ENCODE results near the gene LAMA4. TPM values are rescaled to one million over a fixed set of nuclear protein-coding genes. Genes with fewer than 3 reads are reported as not detected.
"Not testable (repeated sequence)": the region's sequence is repeated elsewhere in the genome, so short reads cannot be mapped to it uniquely, and the experiment has no call there.

Gene LAMA4
- total RNA-seq, 2 donors from 2014 or later: 12.4 to 31.8 TPM

- DNase-seq: no peak
Observed at GRCh38 chr6:112141707-112142106, 112.7 kb downstream of the LAMA4 start.

GRCh38 chr6:112139052-112139451, 115.3 kb downstream of the LAMA4 start:
- ATAC-seq (no peak), DNase-seq (no peak)
- intact Hi-C loops (cut with DNase I, micrococcal nuclease): no loop called here

More at GRCh38 chr6:112141707-112142106, 112.7 kb downstream of the LAMA4 start:
- intact Hi-C loops (cut with DNase I, micrococcal nuclease): no loop called here
- no peak for ATAC-seq

DNA sequence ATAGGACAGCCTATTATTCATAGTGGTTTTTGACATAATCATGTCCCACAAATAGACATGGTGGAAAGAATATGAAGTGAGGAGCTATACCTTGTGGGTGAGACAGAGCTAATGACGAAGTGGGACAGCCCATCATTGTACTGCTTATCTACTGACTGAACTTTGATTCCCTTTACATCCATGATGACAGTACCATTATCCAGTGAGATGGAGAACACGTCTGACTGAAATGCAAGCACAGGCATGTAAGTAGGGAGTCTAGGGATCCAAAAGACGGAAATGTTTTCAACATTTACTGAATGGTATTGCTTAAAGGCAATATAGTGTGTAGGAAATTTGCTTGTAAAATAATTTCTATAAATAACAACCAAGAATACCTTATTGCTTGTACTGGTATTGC, 123.5 kb downstream of the LAMA4 start:
- no peak for ATAC-seq

DNA sequence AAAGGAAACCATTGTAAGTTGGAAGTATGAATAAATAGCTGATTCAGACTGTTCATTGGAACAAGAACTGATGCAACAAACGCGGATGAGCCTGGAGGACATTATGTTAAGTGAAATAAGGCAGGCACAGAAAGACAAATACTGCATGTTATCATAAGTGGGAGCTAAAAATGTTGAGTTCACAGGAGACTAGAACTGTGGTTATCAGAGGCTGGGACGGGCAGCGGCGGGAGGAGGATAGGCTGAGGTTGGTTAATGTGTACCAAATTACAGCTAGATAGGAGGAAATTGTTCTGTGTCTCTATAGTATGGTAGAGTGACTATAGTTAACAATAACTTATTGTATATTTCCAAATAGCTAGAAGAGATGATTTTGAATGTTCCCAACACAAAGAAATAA, 126.2 kb downstream of the LAMA4 start:
- ATAC-seq (peak; percentile 76), DNase-seq (no peak)
- intact Hi-C loops (cut with DNase I, micrococcal nuclease): no loop called here

More for the DNA sequence above, 123.5 kb downstream of the LAMA4 start:
- intact Hi-C loops (cut with DNase I, micrococcal nuclease): no loop called here
- no peak for DNase-seq

DNA sequence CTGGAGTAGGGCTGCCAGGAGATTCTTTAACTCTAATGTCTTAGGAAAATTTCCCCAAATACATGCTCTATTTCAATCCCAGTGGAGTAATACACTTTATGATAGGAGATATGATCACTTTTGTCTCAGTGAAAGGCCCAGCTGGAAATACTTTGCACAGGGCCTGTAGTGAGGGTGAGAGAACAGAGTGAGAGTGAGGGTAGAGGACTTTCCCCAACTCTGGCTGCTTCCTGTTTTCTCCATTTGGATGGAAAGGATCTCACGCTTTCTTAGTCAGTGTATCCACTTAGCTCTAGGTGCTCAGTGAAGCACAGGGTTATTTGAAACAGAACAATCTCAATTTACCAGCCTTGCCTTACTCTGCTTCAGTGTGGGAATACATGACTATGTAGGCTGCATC, 130.4 kb downstream of the LAMA4 start:
- DNase-seq (no peak), ATAC-seq (no peak)
- intact Hi-C loops (cut with DNase I, micrococcal nuclease): no loop called here

GRCh38 chr6:112122756-112123155, 131.6 kb downstream of the LAMA4 start:
- ATAC-seq: no peak
- no peak for DNase-seq
- intact Hi-C loops (cut with DNase I, micrococcal nuclease): no loop called here

GRCh38 chr6:112118034-112118433, 136.3 kb downstream of the LAMA4 start:
- DNase-seq (no peak), ATAC-seq (no peak)
- intact Hi-C loops (cut with DNase I, micrococcal nuclease): no loop called here

DNA sequence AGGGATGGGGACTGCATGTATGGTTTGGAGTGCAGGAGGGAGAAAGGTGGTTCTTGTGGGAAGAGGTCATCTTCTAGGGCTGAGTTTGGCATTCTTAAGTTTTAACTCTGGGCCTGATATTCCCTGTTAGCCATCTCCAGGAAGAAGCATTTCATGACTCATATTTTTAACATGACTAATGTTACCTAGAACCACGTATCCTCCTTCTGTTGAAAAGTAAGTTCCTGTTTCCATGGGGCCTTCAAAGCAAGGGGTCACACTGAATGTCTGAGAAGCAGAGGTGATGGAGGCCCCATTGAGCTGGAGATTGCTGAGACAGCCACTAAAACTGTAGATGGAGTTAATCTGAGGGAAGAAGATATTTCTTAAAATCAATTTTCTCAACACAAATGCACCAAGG, 136.8 kb downstream of the LAMA4 start:
- DNase-seq (no peak), ATAC-seq (no peak)
- intact Hi-C loops (cut with DNase I, micrococcal nuclease): no loop called here

- no peak for DNase-seq
- intact Hi-C loops (cut with DNase I, micrococcal nuclease): no loop called here
- ATAC-seq: no peak
Observed at GRCh38 chr6:112116221-112116620, 138.1 kb downstream of the LAMA4 start.

DNA sequence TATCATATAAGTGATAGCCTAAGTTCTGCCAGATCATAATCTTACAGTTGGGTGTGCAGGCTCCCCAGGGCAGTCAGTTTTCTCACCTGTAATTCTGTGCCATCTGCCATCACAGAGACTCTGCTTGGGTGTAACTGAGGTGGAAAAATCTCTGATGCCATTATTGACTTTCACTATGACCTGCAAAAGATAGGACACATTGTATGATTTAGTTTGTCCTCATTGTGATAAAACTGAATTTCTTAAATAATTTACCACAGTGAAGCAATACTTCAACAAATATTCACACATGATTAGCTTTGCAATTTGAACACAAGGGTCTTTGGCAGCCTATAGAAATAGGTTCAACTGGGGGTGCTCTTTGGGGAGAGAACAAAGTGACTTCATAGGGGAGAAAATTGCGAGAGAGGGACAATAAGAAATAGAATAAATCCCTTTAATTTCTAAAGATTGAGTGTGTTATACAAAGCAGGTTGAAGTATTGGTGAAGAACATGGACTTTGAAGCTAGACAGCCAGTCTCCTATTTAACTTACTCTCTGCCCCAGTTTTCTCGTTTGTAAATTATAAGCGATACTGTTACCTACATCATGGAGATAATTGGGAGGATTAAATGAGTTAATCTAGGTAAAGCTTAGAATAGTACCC, 139.7 kb downstream of the LAMA4 start:
- intact Hi-C loops (cut with DNase I, micrococcal nuclease): no loop called here
- DNase-seq (no peak), ATAC-seq (no peak)

- no peak for ATAC-seq
- intact Hi-C loops (cut with DNase I, micrococcal nuclease): no loop called here
- no peak for DNase-seq
Observed at GRCh38 chr6:112113918-112114317, 140.4 kb downstream of the LAMA4 start.

GRCh38 chr6:112113431-112113830, 140.9 kb downstream of the LAMA4 start:
- no peak for DNase-seq
- no peak for ATAC-seq
- intact Hi-C loops (cut with DNase I, micrococcal nuclease): no loop called here

- ATAC-seq (no peak), DNase-seq (no peak)
- intact Hi-C loops (cut with DNase I, micrococcal nuclease): no loop called here
Observed at GRCh38 chr6:112109262-112109661, 145.1 kb downstream of the LAMA4 start.

GRCh38 chr6:112106562-112106961, 147.8 kb downstream of the LAMA4 start:
- DNase-seq (no peak), ATAC-seq (no peak)
- intact Hi-C loops (cut with DNase I, micrococcal nuclease): no loop called here

DNA sequence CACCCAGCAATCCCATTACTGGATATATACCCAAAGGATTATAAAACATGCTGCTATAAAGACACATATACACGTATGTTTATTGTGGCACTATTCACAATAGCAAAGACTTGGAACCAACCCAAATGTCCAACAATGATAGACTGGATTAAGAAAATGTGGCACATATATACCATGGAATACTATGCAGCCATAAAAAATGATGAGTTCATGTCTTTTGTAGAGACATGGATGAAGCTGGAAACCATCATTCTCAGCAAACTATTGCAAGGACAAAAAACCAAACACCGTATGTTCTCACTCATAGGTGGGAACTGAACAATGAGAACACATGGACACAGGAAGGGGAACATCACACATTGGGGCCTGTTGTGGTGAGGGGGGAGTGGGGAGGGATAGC, 148.3 kb downstream of the LAMA4 start:
- DNase-seq; ATAC-seq; intact Hi-C loops (cut with DNase I, micrococcal nuclease): not testable (repeated sequence)

DNA sequence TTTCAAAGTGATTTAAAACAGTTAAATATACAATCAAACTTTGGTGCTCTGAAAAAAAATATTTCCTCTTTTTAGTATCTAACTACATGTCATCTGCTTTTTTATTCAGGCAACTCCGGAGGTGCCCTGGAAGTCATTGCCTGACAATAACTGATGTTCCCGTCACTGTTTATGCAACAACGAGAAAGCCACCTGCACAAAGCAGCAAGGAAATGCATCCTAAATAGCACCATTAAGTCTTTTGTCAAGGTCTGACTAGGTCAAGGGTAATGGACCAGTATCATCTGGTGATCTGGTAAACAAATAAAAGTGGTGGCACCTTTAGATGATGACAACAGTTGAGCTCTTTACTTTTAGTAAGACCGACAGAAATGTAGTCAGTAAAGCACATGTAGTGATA, 153.8 kb downstream of the LAMA4 start:
- intact Hi-C loops (cut with DNase I, micrococcal nuclease): no loop called here
- ATAC-seq (no peak), DNase-seq (no peak)

GRCh38 chr6:112096901-112097300, 157.5 kb downstream of the LAMA4 start:
- intact Hi-C loops (cut with DNase I, micrococcal nuclease): no loop called here
- no peak for ATAC-seq
- no peak for DNase-seq

- no peak for ATAC-seq
- DNase-seq: no peak
- intact Hi-C loops (cut with DNase I, micrococcal nuclease): no loop called here
Observed at GRCh38 chr6:112087916-112088315, 166.5 kb downstream of the LAMA4 start.

GRCh38 chr6:112087136-112087911, 167.0 kb downstream of the LAMA4 start, which contains the start of the genes FAM229B and TUBE1:
Gene FAM229B (plus strand): TSS chr6:112087591. CDS start chr6:112099284, 11,693 bp downstream.
Gene TUBE1 (minus strand): TSS chr6:112087482. CDS start chr6:112087434, 48 bp downstream.
- intact Hi-C loops (cut with DNase I, micrococcal nuclease): no loop called here
- DNase-seq (peak; percentile 93 to 96), ATAC-seq (peak; percentile 99)

GRCh38 chr6:112086744-112087135, 167.6 kb downstream of the LAMA4 start:
- peak; percentile 63 for ATAC-seq
- no peak for DNase-seq
- intact Hi-C loops (cut with DNase I, micrococcal nuclease): no loop called here
